Tongue (tissue), 2 donors: Measurements from ENCODE around the gene LHPP. TPM values are rescaled to one million over a fixed set of nuclear protein-coding genes. Genes with fewer than 3 reads are reported as not detected.
"Not testable (repeated sequence)": the region's sequence is repeated elsewhere in the genome, so short reads cannot be mapped to it uniquely, and the experiment has no call there.

Experiments used
- DNase-seq: peaks from one replicate; pipeline ENCODE4 v3.0.0-alpha.2; 2015
- total RNA-seq: library from RNA; depleted of rRNA; stranded (reverse); fragments of >200 nt; gene quantifications from one replicate; pipeline ENCODE4 v1.2.3, GENCODE V29; 2014

Gene LHPP
- total RNA-seq, 1 donor from 2014 or later = 12.1 TPM

DNA sequence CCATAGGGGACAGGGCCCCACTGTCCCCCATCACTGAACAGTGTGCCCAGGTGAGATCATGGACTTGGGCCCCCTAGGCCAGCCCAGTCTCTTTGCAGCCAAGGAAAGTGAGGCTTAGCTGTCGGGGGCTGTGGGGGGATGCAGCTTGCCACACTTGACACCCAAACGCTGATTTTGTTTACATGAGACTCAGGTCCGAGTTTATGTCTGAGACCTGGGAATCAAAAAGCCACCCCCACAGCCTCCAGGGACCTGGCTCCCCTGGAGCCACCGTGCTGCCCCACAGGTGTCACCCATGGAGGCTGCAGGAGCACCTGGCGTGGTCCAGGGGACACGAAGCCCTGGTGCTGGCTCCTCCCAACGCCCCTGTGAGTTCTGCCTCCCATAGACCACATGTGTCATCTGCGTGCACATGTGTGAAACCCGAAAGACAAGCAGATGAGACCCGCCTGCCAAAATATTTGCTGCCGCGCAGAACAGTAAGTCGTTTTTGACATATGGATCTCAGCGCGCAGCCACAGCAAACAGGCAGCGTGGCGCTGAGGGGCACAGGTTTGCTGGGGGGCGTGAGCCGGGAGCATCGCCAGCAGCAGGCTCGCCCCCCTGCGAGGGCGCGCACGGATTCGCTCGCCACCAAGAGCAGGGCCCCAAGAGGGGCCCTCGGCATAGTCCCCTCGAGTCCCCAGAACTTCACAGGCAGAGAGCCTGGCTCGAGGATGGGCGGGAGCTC, 112.3 kb downstream of the LHPP start:
- DNase-seq = no peak

DNA sequence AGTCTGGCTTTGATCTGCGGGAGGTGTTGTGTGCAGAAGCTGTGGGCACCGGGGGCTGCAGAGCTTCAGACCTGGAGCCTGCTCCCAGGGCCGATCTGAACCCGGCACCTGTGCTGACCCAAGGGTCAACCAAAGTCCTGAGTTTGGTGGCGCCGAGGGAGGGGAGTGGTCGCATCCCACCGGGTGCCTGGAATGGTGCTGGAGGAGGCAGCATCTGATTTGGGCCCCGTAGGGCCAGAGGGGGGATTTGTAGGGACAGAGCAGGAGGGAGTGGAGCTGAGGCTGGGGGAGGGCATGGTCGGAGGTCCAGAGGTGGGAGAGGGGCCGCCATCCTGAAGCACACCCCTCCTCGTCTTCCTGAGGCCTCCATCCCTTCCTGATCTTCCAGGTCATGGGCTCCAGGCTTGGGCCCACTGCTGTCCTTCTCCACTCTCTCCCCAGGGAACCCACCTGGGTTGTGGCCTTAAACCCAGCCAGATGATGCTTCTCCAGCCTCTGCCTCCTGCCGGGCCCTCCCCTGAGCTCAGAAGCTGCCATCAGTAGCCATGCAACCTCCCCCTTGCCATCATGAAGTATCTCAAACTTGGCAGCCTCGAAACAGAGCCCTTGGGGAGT, 112.9 kb downstream of the LHPP start:
- no peak for DNase-seq

DNA sequence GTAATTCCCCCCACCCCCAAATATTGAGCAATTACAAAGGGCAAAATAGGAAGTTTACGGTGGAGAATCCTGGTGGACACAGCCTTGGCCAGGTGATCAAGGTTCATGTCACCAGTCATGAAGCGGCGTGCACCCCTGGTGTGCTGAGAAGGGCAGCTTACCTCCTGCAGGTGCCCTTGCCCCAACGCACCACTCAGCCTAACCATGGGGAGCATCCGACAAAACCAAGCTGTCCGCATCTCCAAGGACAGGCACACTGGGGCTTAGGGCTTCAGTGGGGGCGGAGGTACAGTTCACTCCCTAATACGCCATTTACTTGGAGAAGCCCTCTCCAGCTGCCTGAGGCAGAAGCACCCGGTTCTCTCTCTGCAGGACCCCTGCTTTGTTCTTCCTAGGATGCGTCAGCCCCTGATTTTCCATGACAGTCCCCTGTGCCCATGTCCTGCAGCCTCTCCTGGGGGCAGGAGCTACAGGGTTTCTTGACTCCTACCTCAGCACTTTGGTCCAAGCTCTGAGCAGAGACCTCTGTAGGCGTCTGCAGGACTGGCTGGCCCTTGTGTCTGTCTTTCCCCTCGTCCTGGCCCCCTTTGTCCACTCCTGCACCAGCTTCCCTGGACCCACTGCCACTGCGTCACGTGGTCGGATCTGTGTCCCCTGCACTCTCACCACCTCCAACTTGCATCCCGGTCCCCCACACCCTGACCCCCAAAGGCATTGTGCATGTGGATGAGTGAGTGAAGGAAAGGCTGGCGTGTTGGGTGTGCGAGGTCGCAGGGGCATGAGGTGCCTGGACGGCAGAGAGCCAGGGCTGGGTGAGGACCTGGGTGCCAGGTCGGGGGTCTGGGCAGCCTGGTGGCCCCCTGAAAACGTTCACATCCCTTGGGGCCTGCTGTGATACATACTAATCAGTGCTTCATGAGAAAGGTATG, 113.7 kb downstream of the LHPP start:
- no peak for DNase-seq

DNA sequence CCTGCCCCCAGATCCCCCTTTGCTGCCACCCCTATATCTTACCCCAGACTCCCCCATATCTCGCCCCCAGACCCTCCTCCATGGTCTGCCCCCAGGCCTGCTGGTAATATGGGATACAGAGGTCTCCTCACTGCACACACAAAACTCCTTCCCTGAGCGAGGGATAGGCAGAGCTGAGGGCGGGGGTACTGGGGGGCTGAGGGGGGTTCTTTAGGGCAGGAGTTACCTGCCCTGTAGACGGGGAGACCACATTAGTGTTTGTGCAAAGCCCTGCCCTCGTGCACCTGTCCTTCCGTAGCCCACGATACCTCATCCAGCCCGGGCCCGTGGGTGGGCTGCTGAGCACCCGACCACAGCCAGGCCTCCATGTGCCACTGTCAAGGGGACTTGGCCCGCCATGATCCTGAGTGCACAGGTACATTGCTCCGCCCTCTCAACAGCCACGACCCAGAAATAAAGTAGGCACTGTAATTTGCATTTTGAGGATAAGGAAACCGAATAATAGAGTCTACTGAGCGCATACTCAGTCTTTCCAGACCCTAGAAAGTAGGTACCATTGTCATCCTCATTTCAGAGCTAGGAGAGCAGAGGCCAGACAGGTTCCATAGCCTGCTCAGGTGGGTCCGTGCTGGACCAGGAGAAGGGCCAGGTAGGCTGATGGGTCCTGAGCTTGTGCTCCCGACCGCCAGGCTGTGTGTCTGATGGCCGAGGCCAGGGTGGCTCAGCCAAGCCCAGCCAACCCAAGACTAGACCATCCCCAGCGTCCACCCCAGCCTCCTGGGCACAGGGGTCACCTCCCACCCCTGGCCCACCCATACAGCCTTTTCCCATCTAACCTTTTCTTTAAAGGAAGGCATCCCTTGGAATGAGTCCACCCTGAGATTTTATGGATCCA, 115.2 kb downstream of the LHPP start:
- DNase-seq = no peak

DNA sequence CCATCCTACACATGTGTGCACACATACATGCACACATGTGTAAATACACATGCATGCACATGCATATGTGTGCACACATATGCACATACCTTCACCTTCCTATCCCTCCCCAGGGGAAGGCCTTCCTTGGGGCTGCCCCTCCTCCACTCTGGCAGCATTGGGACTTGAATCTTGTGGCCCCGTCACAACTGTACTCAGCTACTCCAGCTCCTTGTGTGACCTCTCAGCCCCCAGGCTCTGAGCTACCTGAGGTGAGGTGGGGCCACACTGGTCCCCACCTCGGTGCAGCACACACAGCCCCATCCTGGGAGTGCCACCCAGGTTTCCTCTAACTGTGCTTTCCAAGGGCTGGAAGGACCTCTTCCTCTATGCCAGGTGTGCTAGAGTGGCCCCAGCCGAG, 116.0 kb downstream of the LHPP start:
- DNase-seq = no peak

DNA sequence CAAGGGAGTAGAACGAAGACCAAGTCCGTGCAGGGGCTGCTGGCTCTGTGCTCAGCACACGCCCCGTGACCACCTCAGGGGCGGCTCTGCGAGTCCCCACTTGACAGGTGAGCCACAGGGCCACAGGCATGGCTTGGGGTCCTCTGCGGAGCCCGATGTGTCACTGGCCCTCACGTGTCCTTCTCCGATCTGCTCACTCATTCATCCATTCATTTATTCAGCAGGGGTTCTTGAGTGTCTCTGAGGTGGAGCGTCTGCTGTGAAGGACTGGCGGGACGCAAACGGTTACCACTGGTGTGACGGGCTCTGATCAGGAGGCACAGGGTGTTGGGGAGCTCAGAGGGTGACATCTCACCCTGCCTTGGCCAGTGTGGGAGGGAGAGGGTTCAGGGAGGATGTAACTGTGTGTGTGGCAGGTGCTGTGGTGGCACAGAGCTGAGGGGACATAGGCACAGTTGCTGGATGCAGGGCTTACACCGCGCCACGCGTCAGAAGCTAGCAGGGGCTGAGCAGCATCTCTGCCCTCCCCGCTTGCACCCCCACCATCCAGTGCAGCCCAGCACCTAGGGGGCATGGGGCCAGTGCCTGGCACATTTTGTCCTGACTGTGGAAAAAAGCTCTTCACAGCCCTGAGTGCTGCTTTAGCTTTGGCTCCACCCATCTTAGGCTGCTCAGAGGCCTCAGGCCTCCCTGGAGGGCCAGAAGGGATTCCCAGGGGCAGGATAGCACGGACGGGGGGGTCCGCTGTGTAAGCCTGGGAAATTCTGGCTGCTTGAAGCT, 116.8 kb downstream of the LHPP start:
- no peak for DNase-seq

DNA sequence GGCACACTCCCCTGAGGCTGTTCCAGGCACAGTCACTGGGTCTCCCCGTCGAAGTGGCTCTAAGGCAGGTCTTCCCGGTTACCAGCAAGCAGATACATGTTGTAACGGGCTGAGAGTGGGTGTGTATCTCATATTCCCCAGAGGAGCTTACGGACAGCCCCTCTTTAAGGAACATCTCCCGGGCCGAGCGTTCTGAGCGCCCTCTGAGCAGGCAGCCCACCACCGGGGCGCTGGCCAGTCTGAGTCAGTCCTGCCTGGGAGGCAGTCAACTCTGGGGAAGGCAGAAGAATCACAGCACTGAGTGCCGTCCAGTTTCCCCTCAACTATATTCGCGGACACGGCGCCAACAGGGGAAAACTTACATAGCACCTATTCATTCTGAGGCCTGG, 117.4 kb downstream of the LHPP start:
- peak; percentile 38 for DNase-seq

DNA sequence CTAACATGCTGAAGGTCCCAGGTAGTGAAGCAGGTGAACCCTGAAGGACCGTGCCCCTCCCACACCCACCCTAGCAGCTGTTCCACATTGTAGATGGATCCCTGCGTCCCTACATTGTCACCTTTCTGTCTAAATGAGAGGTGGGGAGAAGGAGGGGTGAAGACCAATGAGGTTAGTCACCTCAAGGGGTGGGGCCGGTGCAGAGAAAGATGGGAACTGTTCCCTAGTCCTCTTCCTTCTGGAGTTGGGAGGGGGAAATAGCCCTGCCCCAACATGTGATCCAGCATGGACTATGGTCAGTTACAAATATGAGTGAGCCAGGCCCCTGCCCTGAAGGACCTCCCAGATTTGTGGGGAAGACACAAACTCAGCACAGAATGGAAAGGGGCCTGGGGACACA, 124.5 kb downstream of the LHPP start:
- DNase-seq = no peak

DNA sequence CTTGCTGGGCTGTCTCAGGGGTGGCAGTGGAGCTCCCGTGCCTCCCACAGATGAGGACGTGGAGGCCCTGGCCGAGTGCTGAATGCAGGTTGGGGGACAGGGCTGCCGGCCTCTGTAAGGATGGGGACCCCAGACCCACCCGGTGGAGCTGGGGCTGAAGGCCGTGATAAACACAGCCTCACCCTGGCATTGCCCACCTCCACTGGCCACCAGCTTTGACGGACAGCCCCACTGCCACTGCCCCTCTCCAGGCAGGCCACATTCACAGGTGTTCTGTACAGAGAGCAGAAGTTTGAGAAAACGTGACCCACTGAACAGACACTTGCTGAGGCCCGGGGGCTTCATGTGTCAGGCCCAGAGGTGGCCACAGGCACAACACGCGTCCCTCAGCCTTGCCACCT, 126.2 kb downstream of the LHPP start:
- no peak for DNase-seq

DNA sequence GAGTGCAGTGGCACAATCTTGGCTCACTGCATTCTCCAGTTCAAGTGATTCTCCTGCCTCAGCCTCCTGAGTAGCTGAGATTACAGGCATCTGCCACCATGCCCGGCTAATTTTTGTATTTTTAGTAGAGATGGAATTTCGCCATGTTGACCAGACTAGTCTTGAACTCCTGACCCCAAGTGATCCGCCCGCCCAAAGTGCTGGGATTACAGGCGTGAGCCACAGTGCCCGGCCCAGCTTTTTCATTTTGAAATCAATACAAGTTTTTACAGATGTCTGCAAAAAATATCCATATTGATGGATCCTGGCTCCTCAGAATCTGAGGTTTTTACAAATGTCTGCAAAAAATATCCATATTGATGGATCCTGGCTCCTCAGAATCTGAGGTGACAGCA, 126.7 kb downstream of the LHPP start:
- not testable (repeated sequence) for DNase-seq

DNA sequence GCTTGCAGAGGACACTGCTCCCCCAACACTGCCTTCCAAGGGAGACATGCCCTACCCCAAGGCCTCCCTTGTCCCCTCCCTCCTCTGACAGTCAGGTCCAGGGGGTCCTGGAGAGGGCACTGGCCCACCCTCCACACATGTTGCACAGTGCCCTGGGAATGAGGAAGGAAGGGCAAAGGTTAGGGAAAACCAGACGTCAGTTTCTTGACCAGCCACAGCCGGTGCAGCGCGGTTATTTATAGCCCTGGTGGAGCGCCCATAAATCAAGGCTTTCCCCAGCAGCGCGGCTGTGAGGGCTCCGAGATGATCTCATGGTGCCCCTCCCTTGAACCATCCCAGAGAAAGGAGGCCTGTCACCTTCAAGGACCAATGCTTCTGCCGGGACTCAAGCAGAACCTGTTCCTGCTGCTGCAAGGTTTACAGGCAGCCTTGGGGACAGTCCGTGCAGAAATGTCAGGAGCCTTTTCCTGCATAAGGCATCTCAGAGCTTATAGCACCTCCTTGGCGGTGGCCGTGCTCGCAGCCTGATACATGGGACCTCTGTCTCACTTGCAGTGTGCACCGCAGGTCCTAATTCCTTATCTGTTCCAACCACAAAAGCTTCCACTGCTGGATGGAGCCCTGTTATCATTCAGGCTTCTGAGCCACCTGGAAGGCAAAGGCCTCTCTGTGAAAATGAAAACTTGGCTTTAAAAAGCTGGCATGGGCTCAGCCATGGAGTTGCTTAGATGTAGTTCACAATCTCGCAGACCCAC, 127.3 kb downstream of the LHPP start:
- DNase-seq = peak; percentile 85

DNA sequence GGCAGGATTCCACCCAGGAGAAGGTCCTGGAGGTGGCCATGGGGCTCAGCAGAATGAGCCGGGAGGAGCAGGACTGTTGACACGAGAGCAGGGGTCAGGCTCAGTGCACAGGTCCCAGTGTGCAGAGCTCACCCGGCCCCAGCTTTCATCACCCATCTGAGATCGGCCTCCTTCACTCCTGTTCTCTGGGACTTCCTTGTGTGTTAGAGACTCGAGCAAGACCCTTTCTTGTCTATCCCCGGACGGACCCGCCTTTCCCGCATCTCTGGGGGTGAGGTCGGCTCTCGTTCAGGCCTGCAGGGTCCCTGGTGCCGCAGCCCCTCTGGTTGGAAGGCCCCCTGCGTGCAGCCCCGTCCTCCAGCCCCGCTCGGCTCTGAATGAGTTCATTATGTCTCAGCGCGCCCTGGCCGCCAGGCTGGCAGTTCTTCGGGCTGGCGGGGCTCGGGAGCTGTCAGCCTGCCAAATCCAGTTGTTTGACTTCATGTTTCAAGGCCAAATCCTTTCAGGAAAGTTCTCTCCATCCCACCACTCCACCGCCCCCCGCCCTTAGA, 127.9 kb downstream of the LHPP start:
- DNase-seq = peak; percentile 80

DNA sequence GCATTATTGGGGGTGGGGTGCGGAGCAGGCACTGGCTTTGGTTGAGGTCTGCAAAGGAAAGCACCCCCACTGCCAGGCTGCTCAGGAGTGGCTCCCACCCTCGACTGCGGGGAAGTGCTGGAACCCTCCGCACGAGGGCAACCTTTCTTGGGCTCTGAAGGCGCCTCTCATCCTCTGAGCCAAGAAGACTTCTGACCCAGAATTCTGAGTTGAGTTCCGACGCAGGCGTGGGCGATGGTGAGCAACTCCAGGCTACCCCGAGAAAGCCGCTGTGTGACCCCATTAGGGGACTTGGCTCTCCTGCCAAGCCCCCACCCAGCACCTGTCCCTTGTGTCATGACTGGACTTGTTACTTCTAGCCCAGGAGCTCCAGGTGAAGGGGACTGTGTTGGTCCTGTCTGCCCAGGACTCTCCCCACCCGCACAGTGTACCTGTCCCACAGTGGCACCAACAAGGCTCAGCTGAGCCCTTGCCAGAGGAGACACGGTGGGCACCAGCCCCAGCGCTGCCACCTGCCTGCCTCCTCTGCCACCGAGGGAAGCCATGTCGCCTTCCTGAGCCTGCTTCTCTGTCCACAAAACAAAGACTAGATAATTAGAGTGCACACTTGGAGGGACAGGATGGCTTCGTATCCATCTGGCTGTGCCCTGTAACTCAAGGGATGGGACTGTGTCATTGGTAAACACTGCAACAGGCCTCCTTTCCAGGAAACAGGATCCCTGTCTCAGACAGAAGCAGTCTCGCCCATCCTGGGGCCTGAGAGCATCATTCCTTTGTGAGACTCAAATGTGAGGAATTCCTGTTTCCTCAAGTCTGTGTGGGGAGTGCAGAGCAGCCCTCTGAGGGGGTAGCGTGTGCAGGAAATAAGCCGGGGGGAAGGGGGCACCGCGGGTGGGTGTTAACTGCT, 128.8 kb downstream of the LHPP start:
- no peak for DNase-seq

DNA sequence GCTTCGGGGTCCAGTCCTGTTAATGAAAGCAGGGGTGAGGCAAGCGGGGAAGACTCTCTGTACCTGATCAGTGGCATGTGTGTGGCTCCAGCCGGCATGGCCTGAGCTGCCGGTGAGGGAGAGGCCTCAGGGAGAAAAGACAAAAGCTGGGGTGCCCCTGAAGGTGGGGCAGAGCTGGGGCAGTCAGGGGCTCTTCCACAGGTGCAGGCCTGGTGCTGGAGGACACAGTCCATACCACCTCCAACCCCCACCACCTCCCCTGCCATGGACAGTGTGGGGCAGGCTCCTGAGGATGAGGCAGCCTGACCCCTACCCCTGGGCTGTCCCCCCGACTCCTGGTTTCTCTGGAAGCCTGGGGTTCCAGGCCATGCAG, 129.5 kb downstream of the LHPP start:
- no peak for DNase-seq

DNA sequence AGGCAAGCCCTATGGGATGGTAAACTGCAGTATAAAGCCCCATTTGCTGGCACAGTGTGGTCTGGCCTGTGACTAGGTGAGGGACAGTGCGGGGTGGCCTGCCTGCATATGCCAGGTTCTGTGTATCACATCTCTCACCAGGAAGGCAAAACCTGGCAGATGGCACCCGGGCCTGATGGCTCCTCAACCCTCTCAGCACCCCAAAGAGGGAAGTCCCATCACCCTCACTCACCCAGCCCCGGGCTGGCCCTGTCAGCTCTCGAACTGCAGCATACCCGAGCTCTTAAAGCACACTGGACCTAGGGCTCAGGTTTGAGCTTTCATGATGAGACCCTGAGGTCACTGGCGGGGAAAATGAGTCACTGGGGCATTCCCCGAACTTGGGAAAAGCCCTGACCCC, 130.5 kb downstream of the LHPP start:
- DNase-seq = no peak

DNA sequence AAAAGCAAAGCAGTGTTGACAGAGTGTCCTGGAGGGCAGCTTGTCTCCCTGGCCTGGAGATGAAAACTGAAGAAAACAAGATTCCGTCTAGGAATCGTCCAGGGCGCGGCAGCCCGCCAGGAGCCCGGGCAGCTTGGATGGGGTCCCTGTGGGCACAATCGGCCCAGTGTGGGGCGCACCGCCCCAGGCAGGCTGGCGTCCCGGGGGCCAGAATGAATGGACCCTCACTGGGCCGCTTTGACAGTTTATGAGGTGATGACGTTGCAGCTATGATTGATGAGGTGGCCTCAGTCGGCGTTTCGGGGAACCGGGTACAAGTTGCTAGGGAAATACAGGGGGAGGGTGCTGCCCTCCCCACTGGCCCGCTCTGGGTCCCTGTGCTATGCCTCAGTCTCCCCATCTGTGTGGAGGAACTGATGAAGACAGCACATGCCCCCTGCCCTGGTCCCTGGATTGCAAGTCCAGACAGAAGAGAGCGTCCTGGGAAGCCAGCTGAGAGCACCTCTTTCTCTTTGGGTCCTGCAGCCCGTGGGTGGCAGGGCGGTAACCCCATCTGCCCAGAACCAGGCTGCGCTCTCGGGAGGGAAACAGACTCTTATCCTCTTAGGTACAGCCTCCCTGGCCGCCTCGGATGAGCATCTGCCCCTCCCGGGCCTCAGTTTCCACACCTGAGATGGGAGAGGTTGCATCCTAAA, 131.3 kb downstream of the LHPP start:
- DNase-seq = no peak

DNA sequence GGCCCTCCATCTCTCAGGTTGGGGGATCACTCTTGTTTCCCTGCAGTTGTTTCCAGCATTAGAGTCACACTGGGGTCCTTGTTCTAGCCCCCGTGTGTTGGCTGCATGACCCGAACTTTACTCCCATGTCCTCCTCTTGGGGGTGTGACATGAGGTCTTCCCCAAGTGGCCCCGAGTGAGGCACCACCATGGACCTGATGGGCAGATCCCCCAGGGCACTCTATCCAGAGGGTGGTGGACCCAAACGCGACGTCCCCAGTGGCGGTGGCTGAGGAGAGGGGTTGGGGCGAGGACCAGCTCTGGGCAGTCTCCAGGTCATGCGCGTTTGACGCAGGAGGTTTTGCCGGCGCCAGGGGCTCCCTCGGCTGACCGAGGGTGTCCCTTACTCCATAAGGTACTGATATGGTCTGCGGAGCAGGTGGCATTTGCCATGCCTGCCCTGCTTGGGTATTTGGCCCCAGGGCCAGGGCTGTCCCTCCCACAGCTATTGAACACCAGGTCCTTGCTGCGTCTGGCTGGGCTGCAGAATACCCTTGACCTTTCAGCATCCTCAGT, 131.9 kb downstream of the LHPP start:
- no peak for DNase-seq

DNA sequence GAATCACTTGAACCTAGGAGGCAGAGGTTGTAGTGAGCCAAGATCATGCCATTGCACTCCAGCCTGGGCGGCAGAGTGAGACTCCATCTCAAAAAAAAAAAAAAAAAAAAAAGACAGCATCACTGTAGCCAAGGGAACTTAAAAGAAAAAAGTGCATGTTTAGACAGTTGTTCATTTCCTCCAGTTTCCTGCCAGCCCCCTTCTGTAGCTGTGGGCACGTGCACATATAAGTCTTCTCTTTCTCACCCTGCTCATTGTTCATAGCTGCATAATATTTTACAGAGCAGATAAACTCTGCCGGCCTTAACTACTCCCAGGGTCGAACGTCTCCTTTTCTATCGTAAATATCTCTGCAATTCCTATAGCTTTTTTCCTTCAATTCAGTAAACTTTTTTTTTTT, 132.6 kb downstream of the LHPP start:
- DNase-seq = no peak
